Tibial nerve (tissue), 3 donors: ENCODE results near the gene OBSCN.

Experiments
- EP300 ChIP-seq, 2 donors: sonication (generic); formaldehyde crosslinking; IDR thresholded peaks; one replicate each; pipeline ENCODE4 v1.6.1; 2017; ENCODE audit warnings: antibody characterized with exemption in 2 of 2, mild to moderate bottlenecking in 1 of 2
- POLR2A ChIP-seq, 2 donors: fragments of 450-650 bp; IDR thresholded peaks; one replicate each; pipeline ENCODE4 v1.6.1; 2017; ENCODE audit warnings: antibody characterized with exemption in 2 of 2, mild to moderate bottlenecking in 2 of 2, moderate library complexity in 2 of 2

DNA sequence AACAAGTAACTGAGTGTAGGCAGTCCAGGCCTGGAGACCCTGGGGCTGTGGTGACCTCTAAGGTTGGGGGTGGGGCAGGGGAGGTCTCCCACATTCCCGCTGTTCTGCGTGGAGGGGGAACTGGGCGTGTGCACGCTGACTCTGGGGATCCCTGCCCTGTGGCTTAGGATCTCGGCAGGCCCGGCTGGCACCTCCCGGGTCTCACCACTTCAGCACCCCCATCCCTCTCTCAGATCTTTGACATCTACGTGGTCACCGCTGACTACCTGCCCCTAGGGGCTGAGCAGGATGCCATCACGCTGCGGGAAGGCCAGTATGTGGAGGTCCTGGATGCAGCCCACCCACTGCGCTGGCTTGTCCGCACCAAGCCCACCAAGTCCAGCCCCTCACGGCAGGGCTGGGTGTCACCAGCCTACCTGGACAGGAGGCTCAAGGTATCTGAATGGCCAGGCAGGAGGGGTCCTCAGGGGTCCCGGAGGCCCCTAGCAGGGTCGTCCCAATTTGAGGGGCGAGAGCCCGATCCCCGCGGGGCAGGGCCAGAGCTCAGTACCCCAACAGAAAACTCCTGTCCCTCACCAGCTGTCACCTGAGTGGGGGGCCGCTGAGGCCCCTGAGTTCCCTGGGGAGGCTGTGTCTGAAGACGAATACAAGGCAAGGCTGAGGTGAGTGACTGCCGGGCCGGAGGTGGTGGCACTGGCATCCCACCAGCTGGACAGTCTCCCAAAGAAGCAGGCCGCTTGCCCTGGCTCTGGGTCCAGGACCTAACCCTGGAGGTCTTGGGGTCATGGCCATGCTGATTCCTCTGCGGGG lies 130.1 kb downstream of the OBSCN start:
- no peak for TF ChIP-seq POLR2A (IDR thresholded peaks at IDR 0.05)
- no peak for TF ChIP-seq EP300 (IDR thresholded peaks at IDR 0.05)
